HG03060 (cell line): ENCODE data around the gene KRT3.

ENCODE experiments used
- ATAC-seq: cut with Tn5 transposase; IDR thresholded peaks from one replicate; pipeline ENCODE4 v1.9.1; 2021; ENCODE audit warnings: low read depth, moderate number of reproducible peaks; ENCODE audit not compliant: unreplicated experiment

The KRT3 gene

GRCh38 chr12:52742822-52743457 lies 53.0 kb downstream of the KRT3 start:
- ATAC-seq = no peak

GRCh38 chr12:52742196-52742580 lies 53.7 kb downstream of the KRT3 start:
- ATAC-seq = no peak

- no peak for ATAC-seq
These were observed 54.3 kb downstream of the KRT3 start for GRCh38 chr12:52741375-52742195.

- ATAC-seq = no peak
These were observed 55.3 kb downstream of the KRT3 start for GRCh38 chr12:52740584-52740983.

- no peak for ATAC-seq
These were observed 56.0 kb downstream of the KRT3 start for GRCh38 chr12:52739963-52740362.
